ENCODE measurements around the gene STXBP4.

The STXBP4 gene

GRCh38 chr17:55057184-55057583, 88.6 kb downstream of the STXBP4 start:
- no peak overlapping the region for H3K27ac Mint-ChIP-seq
- no peaks in the 10 kb centered on the region for H3K36me3 Mint-ChIP-seq (ENCODE audit: low read depth)
- TF ChIP-seq, protein P1, sequence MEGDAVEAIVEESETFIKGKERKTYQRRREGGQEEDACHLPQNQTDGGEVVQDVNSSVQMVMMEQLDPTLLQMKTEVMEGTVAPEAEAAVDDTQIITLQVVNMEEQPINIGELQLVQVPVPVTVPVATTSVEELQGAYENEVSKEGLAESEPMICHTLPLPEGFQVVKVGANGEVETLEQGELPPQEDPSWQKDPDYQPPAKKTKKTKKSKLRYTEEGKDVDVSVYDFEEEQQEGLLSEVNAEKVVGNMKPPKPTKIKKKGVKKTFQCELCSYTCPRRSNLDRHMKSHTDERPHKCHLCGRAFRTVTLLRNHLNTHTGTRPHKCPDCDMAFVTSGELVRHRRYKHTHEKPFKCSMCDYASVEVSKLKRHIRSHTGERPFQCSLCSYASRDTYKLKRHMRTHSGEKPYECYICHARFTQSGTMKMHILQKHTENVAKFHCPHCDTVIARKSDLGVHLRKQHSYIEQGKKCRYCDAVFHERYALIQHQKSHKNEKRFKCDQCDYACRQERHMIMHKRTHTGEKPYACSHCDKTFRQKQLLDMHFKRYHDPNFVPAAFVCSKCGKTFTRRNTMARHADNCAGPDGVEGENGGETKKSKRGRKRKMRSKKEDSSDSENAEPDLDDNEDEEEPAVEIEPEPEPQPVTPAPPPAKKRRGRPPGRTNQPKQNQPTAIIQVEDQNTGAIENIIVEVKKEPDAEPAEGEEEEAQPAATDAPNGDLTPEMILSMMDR (IDR thresholded peaks at IDR 0.05): no peak
- H3K9me3 Mint-ChIP-seq: no peaks in the 10 kb centered on the region
- no peak for DNase-seq
- no peak overlapping the region for H3K4me3 Mint-ChIP-seq
- H3K27me3 Mint-ChIP-seq (ENCODE audit: low read depth, poor library complexity): no peaks in the 10 kb centered on the region
- peaks cover 7% of the 10 kb centered on the region for H3K4me1 Mint-ChIP-seq

- TF ChIP-seq, protein P1 (IDR thresholded peaks at IDR 0.05): no peak
- H3K9me3 Mint-ChIP-seq: no peaks in the 10 kb centered on the region
- no peaks in the 10 kb centered on the region for H3K36me3 Mint-ChIP-seq (ENCODE audit: low read depth)
- DNase-seq: no peak
- no peak overlapping the region for H3K4me3 Mint-ChIP-seq
- peaks cover 4% of the 10 kb centered on the region for H3K27me3 Mint-ChIP-seq (ENCODE audit: low read depth, poor library complexity)
- H3K4me1 Mint-ChIP-seq: peaks cover 7% of the 10 kb centered on the region
- H3K27ac Mint-ChIP-seq: no peak overlapping the region
These were observed 91.2 kb downstream of the STXBP4 start for GRCh38 chr17:55059724-55060123.

GRCh38 chr17:55062921-55063320, 94.4 kb downstream of the STXBP4 start:
- Mint-ChIP-seq H3K9me3 (no peaks in the 10 kb centered on the region), H3K4me3 (no peak overlapping the region), H3K4me1 (peaks cover 12% of the 10 kb centered on the region), H3K27ac (no peak overlapping the region), H3K27me3 (ENCODE audit: low read depth, poor library complexity) (peaks cover 4% of the 10 kb centered on the region), H3K36me3 (ENCODE audit: low read depth) (no peaks in the 10 kb centered on the region)
- no peak for DNase-seq
- TF ChIP-seq, protein P1 (IDR thresholded peaks at IDR 0.05): no peak

DNA sequence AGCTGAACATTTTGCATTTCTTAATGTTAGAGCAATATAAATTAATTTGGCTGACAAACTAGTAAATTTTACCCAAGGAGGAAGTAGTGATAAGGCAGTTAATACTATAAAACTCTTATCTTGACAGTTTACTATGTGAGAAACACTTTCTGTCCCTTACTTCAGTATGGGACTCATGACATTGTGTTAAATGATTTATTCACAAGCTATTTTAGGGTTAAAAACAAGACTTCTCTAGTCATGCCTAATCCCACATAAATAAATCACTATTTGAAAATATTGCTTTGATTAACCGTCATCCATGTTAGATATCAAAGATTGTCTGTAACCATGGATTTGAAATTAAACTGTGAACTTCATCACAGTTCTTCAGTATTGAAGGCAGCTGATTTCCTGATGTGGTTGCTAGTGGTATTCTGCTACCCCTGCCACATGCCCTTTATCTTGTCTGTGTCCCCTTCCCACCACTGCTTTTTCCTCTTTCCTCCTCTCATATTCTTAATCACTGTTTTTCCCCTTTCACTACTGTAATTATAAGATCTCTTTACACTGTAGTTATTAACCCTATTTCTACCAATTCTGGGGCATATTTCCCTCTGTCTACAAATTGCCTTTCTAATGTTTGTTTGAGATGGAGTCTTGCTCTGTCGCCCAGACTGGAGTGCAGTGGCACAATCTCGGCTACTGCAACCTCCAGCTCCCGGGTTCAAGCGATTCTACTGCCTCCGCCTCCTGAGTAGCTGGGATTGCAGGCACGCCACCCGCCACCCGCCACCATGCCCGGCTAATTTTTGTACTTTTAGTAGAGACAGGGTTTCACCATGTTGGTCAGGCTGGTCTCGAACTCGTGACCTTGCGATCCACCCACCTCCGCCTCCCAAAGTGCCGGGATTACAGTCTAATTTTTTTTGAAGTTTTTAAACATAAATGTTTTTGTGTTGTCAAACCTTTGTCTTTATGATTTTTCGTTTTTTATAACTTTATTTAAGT, 95.6 kb downstream of the STXBP4 start:
- TF ChIP-seq, protein P1 (IDR thresholded peaks at IDR 0.05): no peak
- no peak overlapping the region for H3K4me3 Mint-ChIP-seq
- no peak overlapping the region for H3K27ac Mint-ChIP-seq
- no peaks in the 10 kb centered on the region for H3K9me3 Mint-ChIP-seq
- no peak for DNase-seq
- no peaks in the 10 kb centered on the region for H3K36me3 Mint-ChIP-seq (ENCODE audit: low read depth)
- H3K4me1 Mint-ChIP-seq: peaks cover 22% of the 10 kb centered on the region
- peaks cover 4% of the 10 kb centered on the region for H3K27me3 Mint-ChIP-seq (ENCODE audit: low read depth, poor library complexity)

DNA sequence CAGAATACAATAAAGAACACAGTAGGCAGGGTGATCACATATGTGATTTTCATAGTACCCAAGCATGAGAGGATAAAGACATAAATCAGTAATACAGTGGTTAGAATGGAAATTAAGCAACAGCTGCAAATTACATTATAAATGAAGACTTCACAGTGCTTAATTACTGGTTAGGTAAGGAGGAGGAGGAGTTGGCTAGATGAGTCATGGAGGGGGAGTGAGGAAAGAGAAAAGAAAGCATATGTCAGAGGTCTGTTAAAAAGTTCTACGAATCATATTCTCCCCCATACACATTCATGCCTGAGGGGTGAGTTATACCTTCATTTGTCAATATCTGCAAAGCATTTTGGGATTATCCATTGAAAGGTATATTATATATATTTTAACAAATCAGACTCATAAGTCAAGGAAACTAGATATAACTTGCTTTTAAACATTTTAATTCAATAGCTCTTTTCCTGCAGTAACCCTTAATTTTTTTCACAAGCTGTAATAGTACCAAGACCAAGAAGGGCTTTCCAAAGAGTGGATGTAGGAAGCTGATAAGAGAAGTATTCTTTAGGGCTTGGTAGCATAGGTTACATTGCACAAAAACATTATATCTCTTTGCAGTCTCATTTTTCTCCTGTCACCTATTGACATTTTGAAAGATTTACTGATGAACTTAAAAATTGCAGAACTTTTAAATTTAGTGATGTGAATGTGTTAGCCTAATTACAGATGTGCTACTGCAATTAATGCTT, 99.3 kb downstream of the STXBP4 start:
- Mint-ChIP-seq H3K36me3 (ENCODE audit: low read depth) (no peaks in the 10 kb centered on the region), H3K9me3 (no peaks in the 10 kb centered on the region), H3K4me3 (no peak overlapping the region), H3K4me1 (peaks cover 17% of the 10 kb centered on the region), H3K27me3 (ENCODE audit: low read depth, poor library complexity) (peaks cover 4% of the 10 kb centered on the region), H3K27ac (no peak overlapping the region)
- no peak for DNase-seq
- TF ChIP-seq, protein P1 (IDR thresholded peaks at IDR 0.05): no peak
